PFSK-1 (cell line): ENCODE results near the gene RPS6KA3.

Experiments used
- POLR2AphosphoS5 ChIP-seq: IDR thresholded peaks from 2 replicates; pipeline ENCODE4 v1.6.1; 2012; ENCODE audit warnings: low read depth, mild to moderate bottlenecking, control low read depth, low read length, moderate library complexity
- TAF1 ChIP-seq: IDR thresholded peaks from 2 replicates; pipeline ENCODE4 v1.6.1; 2012; ENCODE audit warnings: low read length, control low read depth, borderline replicate concordance; ENCODE audit not compliant: insufficient read depth

GRCh38 chrX:20128670-20129069, 138.0 kb downstream of the RPS6KA3 start:
- TF ChIP-seq TAF1: no peak
- TF ChIP-seq POLR2AphosphoS5: no peak
